Raji (cell line): ENCODE data around the gene URGCP.

ENCODE experiments used
- POLR2A ChIP-seq: IDR thresholded peaks from 2 replicates; pipeline ENCODE4 v1.6.1; 2011; ENCODE audit warnings: low read depth, low read length, control low read depth; ENCODE audit not compliant: insufficient read depth

Gene URGCP

DNA sequence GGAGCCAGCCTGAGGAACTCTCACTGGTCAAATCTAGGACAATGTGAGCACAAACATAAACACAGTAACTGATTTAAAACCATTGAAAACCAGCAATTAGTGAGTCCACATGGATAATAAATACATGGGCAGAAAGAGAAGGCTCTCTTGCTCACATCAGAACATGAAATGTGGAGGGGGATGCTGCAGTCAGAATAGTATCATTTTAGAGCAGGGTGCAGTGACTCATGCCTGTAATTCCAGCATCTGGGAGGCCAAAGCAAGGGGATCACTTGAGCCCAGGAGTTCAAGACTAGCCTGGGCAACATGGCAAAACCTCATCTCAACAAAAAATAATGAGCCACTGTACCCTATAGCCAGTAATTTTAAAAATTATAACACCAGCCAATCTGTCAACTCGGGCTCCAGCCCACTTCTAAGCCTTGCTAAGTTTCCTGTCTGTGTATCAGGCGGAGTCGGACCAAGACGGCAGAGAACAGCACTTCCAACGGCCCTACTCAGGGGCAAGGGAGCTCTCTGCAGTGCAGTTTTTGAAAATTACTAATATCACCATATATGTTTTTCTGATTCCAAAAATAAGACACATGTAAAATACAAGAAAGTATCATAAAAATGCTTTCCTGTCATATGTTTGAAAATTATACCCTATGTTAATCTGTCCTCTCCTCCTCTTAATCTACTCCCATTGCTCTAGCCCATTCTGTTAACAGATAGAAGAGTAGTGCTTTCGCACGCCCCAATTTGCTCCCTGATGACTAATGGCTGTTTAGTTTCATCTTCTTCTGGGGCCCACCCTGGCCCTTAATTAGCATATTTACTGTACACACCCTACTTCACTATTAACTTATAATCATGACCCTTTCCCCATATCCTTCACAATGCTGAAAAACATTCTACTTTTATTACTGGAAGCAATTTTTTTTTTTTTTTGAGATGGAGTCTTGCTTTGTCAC is 17.1 kb downstream of the URGCP start:
- no peak for TF ChIP-seq POLR2A

DNA sequence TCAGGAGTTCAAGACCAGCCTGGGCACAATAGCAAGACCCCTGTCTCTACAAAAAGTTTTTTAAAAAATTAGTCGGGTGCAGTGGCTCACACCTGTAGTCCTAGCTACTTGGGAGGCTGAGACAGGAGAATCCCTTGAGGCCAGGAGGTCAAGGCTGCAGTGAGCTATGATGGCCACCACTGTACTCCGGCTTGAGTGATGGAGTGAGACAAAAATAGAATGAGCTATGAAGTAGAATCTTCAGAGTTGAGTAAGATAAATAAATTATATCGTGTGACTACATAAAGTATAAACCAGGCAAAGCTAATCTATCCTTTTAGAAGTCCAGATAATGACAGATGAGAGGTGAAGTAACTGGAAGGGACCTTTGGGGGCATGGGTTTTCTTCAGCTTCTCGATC is 21.8 kb downstream of the URGCP start:
- no peak for TF ChIP-seq POLR2A

DNA sequence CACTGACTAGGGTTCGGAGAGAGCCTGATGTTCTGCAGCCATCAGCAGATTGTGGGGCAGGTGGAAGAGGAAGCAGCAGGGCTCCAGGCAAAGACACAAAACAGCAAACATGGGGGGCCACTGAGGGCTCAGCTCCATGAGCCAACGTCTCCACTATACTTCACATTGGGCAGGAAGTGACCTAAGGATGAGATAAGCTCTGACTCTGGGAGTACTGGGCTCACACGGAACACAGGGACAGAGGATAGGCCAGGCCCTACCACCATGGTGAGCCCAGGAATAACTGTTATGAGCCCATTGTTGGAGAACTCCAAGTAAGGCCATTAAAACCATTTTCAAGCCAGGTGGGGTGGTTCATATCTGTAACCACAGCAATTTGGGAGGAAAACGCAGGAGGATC is 22.2 kb downstream of the URGCP start:
- no peak for TF ChIP-seq POLR2A

DNA sequence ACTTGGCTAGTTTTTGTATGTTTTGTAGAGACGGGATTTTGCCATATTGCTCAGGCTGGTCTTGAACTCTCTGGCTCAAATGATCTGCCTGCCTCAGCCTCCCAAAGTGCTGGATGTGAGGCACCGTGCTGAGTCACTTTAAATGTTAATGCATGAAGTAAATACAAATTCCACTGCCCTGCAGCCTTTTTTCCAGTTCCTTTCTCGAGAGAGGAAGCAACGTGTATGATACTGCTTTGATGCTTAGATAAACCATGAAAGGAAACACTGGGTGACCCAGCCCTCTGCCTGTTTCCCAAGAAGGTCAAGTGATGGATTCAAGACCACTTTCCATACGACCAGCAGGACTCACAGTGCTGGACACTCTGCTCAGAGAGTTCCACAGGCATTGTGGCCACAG is 25.8 kb downstream of the URGCP start:
- no peak for TF ChIP-seq POLR2A

DNA sequence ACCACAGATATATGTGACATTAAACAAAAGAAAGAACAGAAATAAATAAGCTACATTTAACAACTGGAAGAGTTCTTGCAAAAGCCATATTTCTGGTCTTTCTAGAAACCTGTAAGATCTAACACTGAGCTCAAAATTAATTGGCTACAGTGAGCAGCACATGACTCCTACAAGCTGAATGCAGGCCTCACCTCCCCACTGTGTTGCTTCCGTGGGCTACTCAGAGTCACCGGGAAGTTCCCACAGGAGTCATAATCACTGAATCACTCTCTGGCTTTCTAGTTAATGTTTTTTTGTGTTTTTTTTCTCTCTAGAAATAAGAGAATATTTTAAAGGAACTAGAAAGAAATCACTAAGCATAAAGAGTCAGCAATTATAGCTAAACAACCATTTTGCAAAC is 26.9 kb downstream of the URGCP start:
- no peak for TF ChIP-seq POLR2A

DNA sequence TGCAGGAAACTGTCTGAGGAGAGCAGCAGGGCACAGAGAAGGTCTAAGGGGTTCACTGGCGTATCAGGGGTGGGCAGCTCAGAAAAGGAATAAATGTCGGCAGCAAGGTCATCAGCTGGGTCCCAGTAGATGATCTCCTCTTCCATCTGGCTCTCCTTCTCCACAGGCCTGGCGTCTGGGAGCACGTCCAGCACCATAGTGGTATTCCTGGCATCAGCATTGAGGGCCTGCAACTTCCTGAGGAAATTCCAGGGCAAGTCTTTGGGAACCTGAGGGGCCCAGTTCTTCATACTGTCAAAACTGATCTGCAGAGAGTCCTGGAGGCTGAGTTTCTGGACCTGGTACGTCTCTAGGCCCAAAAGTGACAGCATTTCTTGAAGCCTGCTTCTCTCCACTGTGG is 27.5 kb downstream of the URGCP start:
- TF ChIP-seq POLR2A, result no peak

DNA sequence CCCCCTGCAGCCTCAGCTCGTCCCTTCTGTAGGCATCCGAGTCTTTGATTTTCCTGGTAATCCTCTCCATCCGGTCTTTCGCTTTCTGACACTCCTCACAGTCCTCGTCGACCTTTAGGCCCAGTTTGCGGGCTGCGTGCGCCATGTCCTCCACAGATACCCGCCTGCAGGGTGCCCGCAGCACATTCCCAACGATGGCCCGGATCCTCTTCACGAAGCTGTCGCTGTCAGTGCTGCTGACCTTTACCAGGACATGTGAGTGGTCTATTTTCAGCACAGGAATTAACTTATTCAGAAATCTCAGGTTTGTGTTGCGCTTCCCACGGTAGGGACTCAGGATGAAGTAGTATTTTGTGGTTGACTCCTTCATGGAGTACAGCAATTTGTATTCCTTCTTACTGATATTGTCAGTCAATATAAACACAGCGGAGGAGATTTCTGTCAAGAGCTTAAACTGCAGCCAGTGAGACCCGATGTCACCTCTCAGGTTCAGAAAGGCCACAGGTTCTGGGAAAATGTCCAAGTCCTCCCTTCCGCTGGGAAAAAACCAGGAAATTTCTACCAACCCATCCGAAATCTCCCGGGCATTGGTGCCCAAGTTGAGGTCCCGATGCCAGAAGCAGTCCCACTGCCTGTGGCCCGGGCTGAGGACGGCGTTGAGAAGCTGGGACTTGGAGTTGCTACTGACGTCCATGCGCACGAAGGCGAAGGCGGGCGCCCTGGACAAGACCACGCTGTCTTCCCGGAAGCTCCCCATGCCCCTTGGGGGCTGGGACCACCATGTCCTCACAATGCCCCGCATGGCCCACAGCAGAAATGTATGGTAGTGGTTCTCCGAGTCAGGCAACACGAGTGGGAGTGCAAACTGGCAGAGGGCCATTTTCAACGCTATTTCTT is 28.2 kb downstream of the URGCP start:
- no peak for TF ChIP-seq POLR2A

DNA sequence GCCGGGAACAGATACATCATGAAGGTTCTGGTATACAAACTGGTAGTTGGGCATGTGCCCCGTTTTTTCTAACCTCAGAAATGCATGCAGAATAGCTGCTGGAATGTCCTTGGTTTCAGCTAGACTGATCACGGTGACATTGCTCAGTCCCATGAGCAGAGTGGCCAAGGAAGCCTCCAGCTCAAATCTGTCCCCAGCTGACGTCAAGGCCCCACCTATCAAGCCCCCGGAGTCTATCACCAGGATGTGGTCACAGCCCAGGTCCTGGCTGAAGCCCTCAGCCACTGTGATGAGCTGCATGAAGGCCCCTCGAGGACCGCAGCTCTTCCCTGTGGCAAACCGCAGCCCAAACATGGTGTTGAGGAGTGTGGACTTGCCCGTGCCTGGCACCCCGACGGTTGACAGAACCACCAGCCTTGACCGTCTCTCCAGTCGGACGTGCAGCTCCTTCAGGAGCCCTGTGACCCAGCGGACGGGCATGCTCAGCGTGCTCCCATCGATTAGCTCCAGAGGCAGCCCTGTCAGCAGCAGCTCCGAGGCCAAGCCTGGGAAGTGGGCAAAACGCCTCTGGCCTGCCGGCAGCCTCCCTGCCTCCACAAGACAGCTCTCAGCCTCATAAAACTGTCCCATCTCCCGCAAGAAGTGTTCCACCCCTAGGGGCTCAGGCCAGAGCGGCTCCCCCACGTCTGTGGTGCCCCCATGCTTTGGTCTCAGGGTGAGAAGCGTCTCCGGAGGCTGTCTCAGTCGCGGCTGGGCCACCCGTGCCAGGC is 29.2 kb downstream of the URGCP start:
- TF ChIP-seq POLR2A, result no peak

DNA sequence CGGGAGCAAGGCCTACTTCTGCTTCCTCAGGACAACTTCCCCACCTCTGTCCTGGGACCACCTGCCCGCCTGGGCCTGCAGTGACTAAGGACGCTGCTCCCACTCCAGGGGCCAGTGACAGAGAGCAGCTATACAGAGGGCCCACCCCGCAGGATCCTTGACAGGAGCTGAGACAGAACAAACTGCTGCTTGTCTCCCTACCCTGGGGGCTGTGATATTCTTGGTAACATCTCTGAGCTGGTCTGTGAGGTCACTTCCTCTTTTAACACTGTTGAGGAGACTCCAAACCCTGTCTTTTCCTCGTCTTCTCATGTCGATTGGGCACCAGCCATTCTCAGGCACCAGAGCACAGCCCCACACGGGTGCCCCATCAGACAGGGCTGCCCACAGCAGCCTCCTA is 30.2 kb downstream of the URGCP start:
- no peak for TF ChIP-seq POLR2A

DNA sequence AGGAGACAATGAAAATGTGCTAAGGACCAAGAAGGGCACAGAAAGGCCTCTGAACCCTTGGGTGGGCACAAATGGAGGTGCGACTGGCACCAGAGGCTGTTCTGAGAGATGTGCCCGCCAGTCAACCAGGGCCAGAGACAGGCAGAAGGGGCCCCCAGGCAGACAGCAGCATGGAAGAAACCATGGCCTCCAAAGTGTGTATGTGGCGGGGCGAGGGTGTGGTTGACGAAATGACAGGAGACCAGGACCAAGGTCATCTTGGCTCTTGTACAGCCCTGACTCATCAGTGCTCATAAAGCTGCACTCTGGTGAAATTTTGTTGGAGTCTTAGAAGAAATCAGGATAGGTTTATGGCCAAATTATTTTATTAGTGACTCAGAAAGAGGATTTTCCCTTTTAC is 33.1 kb downstream of the URGCP start:
- no peak for TF ChIP-seq POLR2A

DNA sequence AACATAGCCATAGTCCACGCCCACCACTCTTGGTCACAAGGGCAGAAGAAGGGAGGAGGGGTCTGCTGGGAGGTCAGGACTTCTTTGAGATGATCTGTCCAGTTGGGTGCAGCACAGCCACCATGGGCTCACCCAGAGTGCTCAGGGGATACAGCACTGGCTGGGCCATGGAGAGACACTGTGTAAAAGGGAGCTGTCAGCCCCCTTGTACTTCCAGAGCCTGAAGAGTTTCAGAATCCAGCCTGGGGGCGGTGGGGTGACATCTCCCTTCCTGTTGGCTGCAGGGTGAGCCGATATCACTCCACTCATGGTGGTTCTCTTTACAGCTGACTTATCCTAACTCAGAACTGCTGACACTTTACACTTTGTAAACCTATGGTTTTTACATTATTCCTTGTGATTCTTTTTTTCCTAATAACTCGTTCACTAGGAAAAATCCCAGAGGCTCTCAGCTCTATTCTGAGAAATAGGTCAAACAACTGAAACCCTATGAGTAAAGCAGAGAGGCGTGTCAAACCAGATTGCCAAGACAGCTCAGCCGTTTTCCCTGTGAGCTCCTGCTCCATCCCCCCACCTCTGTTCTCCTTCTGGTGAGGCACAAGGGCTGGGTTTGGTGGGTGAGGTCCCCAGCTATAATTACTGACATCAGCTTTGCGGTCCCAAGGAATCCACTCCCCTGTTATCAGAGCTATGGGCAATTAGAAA is 33.8 kb downstream of the URGCP start:
- TF ChIP-seq POLR2A, result no peak

DNA sequence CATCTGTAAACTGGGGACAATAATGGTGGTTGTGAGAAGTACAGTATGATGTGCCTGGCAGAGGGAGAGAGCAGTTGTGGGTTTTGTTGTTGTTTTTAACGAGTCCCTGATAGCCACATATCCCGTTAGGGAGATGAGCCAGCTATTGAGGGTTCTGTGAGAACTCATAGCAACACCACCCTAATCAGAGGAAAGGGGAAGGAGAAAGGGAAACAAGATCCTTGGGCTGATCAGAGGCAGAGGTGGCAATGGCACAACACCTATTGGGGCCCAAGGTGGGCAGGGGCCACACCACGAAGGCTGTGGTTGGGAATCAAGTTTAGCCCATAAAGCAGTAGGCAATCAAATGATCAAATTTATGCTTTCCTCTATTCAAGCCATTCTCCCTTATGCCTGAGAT is 35.3 kb downstream of the URGCP start:
- no peak for TF ChIP-seq POLR2A

DNA sequence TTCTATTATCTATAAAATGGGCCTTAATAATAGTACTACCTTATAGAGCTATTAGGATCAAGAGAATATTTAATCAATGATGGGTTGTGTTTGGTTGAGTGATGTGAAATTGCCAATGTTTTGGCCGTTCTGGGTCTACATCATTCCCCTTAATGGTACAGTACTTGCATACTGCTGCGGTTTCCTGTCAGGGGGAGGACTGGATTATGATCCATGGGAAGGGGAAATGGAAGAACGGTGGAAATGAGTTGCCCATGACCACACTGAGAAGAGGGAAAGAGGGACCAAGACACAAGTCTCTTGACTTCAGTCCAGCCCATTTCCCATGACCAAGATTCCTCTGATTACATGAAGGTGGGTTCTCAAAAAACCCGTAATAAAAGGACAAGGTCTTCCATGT is 36.1 kb downstream of the URGCP start:
- TF ChIP-seq POLR2A, result no peak

DNA sequence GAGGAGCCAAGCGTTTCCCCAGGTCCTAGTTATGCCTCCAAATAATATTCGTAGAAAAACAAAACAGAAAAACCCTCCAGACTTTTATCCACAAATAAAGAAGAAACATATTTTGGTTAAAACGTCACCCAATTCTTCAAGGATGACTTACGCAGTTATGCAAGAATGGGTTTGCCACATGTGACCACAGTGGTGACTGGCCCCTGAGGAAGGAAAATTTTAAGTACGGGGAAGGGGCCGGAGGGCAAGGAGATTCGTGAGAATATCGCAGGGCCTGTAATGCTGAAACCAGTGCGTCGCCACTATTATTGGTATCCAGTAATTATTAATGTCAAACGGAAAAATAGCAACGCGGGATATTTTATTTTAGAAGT is 36.5 kb downstream of the URGCP start:
- TF ChIP-seq POLR2A, result no peak
